ENCODE results near the gene CAP1. TPM values are rescaled to one million over a fixed set of nuclear protein-coding genes. Genes with fewer than 3 reads are reported as not detected.
A peak's percentile ranks its signal among the peaks of the same experiment; 100 is the strongest.

Gene CAP1
- total and polyA plus RNA-seq, 10 of the 15 experiments (the other 5 are each of a cell fraction or from before 2014, with no cell fraction given) = 360 to 500 (median 431) TPM

DNA sequence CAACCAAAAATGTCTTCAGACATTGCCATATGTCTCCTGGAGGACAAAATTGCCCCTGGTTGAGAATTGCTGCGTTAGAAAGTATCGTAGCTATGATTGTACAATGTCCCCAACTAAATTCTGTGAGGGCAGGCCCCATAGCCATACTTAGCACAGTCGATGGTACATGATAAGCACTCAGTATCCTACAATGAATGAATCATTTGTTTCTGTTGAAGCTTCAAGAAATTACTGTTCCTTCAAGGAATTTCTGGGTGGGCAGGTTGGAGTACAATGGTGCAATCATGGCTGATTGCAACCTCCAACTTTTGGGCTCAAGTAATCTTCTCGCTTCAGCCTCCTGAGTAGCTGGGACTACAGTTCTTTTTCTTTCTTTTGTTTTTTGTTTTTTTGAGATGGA is 4.7 kb downstream of the CAP1 start:
- SMC1A ChIA-PET (ENCODE audit: uncharacterized antibody, unreplicated experiment) = interaction anchor here (1.1 to 1.4 kb wide), 4 partner anchors 12 to 108 kb away, joined by 3 to 5 read pairs (median 4); no protein-coding TSS in a partner anchor
- H3K4me2 ChIP-seq (ENCODE audit: control insufficient read depth, insufficient read depth) = peak overlapping the region; percentile 47

More for the DNA sequence above, 4.7 kb downstream of the CAP1 start:
- DNase-seq (ENCODE audit: low read depth, low spot score) (no peak), ATAC-seq (no peak), FAIRE-seq (no peak)
- ChIA-PET CTCF (interaction anchor here (0.6 to 2.7 kb wide), 3 partner anchors 11 to 43 kb away, joined by 3 to 9 read pairs (median 3); no protein-coding TSS in a partner anchor), POLR2A (interaction anchor here (0.5 to 2.3 kb wide), 5 partner anchors 9 to 721 kb away, joined by 3 to 7 read pairs (median 3); no protein-coding TSS in a partner anchor), RAD21 (ENCODE audit: unreplicated experiment) (no interaction called here)
- H3K27ac ChIP-seq (ENCODE audit: control insufficient read depth, insufficient read depth) = no peak overlapping the region
- BruUV-seq (replicated peaks) = no TSS peak
- peaks cover 0 to 25% of the 10 kb centered on the region in 2 experiments; a peak in 1 of 4 replicates for H3K36me3 ChIP-seq (ENCODE audit: control insufficient read depth in 2 of 2, insufficient read depth in 2 of 2, low read length in 1 of 2)
- peaks cover 95% of the 10 kb centered on the region for H3K79me2 ChIP-seq (ENCODE audit: control insufficient read depth, insufficient read depth, low read length)
- H3K4me3 ChIP-seq = peak overlapping the region; percentile 41
- WGBS (ENCODE audit: insufficient coverage, insufficient replicate concordance, low lambda C conversion rate, missing lambda C conversion rate) = 76% methylated on average over 4 of the region's 4 CpGs
- H3K9me3 ChIP-seq (replicated peaks; ENCODE audit: control insufficient read depth, insufficient read depth, low read length) = no peaks in the 10 kb centered on the region
- in situ Hi-C loops (cut with MboI) (no loop called here), intact Hi-C loops (cut with micrococcal nuclease; ENCODE audit: unreplicated experiment) (no loop called here)
- no peak overlapping the region for H2AFZ ChIP-seq (ENCODE audit: control insufficient read depth, low read depth, low read length)
- no peaks in the 10 kb centered on the region for H3K27me3 ChIP-seq (replicated peaks in 1 of 2; ENCODE audit: control insufficient read depth in 2 of 2, insufficient read depth in 2 of 2, low read length in 1 of 2)
- H3K4me1 ChIP-seq (ENCODE audit: control insufficient read depth, insufficient read depth, low read length) = peaks cover 27% of the 10 kb centered on the region
- H3K9ac ChIP-seq (ENCODE audit: control insufficient read depth, insufficient read depth, low read length) = no peak overlapping the region; the same call in 1 of the 2 replicates
- TF ChIP-seq, protein P1, sequence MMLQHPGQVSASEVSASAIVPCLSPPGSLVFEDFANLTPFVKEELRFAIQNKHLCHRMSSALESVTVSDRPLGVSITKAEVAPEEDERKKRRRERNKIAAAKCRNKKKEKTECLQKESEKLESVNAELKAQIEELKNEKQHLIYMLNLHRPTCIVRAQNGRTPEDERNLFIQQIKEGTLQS (IDR thresholded peaks at IDR 0.05; ENCODE audit: borderline replicate concordance, extremely low read depth, low read depth, low read length) = no peak
- TF ChIP-seq RB1 (IDR thresholded peaks at IDR 0.05; ENCODE audit: borderline replicate concordance) (no peak), MYB (IDR thresholded peaks at IDR 0.05; ENCODE audit: borderline replicate concordance, low read depth, low read length) (no peak), RBBP5 (conservative IDR thresholded peaks at IDR 0.05) (no peak), PAX5 (IDR thresholded peaks at IDR 0.05; ENCODE audit: borderline replicate concordance, low read depth, low read length) (no peak), SIN3A (IDR thresholded peaks at IDR 0.05; ENCODE audit: low read depth, low read length) (no peak), EED (IDR thresholded peaks at IDR 0.05; ENCODE audit: low read depth) (no peak), CREM (IDR thresholded peaks at IDR 0.05; ENCODE audit: low read depth) (no peak), SMAD5 (IDR thresholded peaks at IDR 0.05; ENCODE audit: low read depth) (no peak), CREB1 (IDR thresholded peaks at IDR 0.05; ENCODE audit: low read depth) (no peak)
- TF ChIP-seq, protein P2, sequence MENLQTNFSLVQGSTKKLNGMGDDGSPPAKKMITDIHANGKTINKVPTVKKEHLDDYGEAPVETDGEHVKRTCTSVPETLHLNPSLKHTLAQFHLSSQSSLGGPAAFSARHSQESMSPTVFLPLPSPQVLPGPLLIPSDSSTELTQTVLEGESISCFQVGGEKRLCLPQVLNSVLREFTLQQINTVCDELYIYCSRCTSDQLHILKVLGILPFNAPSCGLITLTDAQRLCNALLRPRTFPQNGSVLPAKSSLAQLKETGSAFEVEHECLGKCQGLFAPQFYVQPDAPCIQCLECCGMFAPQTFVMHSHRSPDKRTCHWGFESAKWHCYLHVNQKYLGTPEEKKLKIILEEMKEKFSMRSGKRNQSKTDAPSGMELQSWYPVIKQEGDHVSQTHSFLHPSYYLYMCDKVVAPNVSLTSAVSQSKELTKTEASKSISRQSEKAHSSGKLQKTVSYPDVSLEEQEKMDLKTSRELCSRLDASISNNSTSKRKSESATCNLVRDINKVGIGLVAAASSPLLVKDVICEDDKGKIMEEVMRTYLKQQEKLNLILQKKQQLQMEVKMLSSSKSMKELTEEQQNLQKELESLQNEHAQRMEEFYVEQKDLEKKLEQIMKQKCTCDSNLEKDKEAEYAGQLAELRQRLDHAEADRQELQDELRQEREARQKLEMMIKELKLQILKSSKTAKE (IDR thresholded peaks at IDR 0.05; ENCODE audit: low read depth, poor library complexity, severe bottlenecking) = no peak
- TF ChIP-seq, protein P3, sequence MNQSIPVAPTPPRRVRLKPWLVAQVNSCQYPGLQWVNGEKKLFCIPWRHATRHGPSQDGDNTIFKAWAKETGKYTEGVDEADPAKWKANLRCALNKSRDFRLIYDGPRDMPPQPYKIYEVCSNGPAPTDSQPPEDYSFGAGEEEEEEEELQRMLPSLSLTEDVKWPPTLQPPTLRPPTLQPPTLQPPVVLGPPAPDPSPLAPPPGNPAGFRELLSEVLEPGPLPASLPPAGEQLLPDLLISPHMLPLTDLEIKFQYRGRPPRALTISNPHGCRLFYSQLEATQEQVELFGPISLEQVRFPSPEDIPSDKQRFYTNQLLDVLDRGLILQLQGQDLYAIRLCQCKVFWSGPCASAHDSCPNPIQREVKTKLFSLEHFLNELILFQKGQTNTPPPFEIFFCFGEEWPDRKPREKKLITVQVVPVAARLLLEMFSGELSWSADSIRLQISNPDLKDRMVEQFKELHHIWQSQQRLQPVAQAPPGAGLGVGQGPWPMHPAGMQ (IDR thresholded peaks at IDR 0.05; ENCODE audit: borderline replicate concordance) = no peak
- TF ChIP-seq, protein P4, sequence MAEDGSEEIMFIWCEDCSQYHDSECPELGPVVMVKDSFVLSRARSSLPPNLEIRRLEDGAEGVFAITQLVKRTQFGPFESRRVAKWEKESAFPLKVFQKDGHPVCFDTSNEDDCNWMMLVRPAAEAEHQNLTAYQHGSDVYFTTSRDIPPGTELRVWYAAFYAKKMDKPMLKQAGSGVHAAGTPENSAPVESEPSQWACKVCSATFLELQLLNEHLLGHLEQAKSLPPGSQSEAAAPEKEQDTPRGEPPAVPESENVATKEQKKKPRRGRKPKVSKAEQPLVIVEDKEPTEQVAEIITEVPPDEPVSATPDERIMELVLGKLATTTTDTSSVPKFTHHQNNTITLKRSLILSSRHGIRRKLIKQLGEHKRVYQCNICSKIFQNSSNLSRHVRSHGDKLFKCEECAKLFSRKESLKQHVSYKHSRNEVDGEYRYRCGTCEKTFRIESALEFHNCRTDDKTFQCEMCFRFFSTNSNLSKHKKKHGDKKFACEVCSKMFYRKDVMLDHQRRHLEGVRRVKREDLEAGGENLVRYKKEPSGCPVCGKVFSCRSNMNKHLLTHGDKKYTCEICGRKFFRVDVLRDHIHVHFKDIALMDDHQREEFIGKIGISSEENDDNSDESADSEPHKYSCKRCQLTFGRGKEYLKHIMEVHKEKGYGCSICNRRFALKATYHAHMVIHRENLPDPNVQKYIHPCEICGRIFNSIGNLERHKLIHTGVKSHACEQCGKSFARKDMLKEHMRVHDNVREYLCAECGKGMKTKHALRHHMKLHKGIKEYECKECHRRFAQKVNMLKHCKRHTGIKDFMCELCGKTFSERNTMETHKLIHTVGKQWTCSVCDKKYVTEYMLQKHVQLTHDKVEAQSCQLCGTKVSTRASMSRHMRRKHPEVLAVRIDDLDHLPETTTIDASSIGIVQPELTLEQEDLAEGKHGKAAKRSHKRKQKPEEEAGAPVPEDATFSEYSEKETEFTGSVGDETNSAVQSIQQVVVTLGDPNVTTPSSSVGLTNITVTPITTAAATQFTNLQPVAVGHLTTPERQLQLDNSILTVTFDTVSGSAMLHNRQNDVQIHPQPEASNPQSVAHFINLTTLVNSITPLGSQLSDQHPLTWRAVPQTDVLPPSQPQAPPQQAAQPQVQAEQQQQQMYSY (CRISPR knock-in tag; IDR thresholded peaks at IDR 0.05) = no peak
- H4K20me1 ChIP-seq (ENCODE audit: control insufficient read depth, insufficient read depth) = peaks cover 3% of the 10 kb centered on the region; the same call in 1 of the 2 replicates
